Suppressor macrophage (primary cell): ENCODE results near the gene S1PR1.
"Not testable (repeated sequence)": the region's sequence is repeated elsewhere in the genome, so short reads cannot be mapped to it uniquely, and the experiment has no call there.

Experiments
- DNase-seq, 4 experiments: peaks; one replicate each; pipeline ENCODE4 v3.0.0-alpha.2; 2020 to 2022

Gene S1PR1

DNA sequence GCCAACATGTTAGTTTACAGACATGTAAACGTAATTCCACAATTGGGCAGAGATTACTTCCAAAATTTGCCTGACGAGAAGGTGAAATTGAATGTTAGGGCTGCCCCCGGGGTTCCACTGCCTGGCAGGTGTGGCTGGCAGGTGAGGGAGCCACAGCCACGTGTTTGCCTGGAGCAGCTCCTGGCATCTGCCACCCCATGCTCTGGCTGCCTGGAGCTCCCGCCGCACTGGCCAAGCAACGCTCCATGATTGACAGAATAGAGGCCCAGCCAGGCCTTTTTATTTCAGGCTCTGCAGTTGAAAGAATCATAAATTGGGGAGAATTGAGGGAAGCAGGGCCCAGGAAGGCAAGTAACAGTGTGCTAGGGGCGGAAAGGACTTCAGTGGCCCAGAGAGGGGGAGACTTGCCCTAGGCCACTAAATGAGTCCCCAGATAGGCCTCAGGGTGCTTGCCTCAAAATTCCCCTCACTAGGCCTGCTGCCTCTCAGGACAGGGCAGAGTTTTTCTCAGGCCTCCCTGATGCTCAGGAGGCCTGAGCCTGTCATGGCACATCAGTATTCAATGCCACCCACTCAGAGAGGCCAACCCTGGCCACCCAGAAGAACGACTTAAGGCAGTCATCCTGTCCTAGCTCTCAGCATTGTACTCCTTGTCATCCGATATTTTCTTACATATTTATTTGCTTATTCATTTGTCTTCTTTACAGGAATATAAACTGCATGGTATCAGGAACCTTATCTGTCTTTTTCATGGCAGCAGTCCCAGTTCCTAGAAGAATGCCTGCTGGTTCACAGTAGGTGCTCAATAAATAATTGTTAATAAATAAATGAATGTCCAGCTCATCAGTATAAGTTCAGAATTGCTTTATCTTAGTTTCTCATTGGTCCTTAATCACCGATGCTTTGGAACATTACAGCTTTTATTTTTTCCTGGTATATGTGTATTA, 16.6 kb upstream of the S1PR1 start:
- DNase-seq: no peak

DNA sequence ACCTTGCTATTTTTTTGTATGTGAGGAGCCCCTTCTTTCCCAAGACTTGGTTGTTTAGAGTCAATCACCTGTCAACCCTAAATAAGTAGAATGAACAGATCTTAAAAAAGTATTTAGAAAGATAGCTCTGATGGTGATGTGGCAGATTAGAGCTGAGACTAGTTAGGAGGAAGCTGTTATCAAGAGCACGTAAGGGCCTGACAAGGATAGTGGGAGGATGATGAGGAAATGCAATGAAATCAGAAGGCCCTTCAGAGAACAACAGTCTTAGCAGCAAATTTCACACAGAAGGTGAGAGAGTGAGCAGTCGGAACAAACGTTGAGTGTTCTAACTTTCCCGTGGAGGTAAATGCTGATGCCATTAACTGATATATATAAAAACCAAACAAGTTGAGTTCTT, 15.9 kb upstream of the S1PR1 start:
- DNase-seq: peak; percentile 54 to 71 (median 58)

DNA sequence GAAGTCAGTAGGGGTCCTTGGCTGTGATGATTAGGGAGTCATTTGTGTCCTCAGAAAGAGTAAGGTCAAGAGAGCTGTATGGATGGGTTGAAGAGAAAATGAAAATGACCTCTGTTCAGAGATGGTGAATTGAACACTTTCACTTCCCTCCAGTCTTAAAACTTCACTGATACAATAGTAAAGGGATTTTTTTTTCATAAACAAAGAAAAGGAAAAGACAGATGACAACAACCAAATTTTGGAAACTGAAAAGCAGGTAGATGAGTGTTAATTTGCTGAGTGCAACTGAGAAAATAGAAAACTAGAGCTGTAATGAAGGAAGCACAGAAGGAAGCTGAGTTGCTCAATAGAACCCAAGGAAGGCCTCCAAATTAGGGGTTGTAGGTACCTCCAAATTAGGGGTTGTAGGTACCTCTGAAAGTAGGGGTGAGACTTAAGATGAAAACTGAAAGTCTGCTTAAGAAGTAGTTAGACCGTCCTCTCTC, 14.8 kb upstream of the S1PR1 start:
- DNase-seq: peak in 1 of 4 experiments; percentile 21

DNA sequence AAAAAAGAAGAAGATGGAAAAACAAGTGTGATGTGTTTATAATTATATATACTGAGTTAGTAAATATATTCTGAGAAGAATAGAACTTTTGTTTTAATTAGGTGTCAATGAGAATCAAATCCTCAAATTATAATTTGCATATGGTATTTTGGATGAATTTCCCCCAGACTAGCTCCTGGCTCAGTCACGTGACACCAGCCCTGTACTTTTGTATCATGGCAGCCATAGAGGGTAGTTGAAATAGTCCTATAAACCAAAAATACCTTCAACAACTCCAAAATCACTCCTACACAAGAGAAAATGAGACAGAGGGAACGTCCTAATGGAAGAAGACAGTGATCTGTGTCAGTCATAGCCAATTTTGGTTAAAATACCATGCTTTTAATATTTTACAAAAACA, 9.0 kb upstream of the S1PR1 start:
- no peak for DNase-seq

DNA sequence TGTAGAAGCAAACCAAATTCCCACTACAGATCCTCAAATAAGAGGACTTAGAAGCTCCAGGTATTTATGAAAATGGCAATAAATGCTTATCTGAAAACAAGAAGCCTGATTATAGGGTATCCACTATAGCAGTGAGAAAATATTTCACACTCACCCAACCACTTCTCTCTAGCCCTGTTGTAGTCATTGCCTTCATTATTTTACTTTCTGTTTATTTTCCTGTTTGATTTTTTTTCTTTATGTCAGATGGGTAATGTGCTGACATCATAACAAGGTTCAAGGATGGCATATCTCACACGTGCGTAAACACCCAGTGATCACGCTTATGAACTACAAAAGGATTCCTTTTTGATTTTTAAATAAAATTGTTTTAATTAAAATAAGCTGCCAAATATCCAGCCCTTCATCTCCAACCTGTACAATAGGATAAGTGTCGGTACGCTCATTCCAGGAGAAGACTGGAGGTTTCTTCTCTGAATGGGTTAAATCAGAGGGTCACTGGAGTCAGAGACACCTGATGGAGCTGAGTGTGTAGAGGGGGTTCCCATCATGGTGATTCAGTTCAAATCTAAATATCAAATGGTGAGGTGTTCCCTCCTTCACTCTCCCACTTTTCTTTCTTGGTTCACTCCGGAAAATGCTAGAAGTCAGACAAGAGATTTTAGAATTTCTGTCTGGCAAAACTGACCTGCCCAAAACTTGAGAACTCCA, 8.2 kb upstream of the S1PR1 start:
- DNase-seq: no peak

DNA sequence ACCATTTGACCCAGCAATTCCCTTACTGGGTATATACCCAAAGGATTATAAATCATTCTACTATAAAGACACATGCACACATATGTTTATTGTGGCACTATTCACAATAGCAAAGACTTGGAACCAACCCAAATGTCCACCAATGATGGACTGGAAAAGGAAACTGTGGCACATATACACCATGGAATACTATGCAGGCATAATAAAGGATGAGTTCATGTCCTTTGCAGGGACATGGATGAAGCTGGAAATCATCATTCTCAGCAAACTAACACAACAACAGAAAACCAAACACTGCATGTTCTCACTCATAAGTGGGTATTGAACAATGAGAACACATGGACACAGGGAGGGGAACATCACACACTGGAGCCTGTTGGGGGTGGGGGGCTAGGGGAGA, 4.6 kb upstream of the S1PR1 start:
- DNase-seq: not testable (repeated sequence)

DNA sequence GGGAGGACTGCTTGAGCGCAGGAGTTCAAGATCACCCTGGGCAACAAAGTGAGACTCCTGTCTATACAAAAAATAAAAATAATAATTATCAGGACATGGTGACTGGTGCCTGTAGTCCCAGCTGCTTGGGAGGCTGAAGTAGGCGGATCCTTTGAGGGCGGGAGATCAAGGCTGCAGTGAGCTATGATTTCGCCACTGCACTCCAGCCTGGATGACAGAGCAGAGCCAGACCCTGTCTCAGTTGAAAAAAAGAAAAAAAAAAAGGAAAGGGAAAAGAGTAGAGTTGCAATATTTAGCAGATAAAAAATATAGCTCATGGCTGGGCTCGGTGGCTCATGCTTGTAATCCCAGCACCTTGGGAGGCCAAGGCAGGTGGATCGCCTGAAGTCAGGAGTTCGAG, 3.3 kb upstream of the S1PR1 start:
- DNase-seq: peak in 1 of 4 experiments; percentile 8

DNA sequence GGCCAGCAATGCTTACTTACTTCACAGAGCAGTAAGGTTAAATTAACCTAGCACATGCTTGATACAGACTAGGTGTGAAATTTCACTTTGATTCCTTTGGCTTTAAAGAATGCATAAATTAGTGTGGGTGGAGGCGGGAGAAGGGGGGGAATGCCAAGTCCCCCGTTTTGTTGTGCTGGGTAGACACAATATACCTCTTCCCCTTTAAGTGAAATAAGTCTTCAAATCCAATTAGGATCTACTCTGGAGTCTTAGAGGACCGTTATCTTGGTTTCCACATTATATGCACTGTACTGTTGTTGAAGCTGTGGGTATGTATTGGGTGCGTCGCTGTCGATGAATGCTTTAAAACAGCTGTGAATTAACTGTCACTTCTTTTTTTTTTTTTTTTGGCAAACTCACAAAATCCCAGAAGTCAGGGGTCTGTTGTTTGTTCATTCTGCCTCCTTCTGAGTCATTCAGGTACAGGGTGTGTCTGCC, 1.6 kb upstream of the S1PR1 start:
- DNase-seq: no peak

DNA sequence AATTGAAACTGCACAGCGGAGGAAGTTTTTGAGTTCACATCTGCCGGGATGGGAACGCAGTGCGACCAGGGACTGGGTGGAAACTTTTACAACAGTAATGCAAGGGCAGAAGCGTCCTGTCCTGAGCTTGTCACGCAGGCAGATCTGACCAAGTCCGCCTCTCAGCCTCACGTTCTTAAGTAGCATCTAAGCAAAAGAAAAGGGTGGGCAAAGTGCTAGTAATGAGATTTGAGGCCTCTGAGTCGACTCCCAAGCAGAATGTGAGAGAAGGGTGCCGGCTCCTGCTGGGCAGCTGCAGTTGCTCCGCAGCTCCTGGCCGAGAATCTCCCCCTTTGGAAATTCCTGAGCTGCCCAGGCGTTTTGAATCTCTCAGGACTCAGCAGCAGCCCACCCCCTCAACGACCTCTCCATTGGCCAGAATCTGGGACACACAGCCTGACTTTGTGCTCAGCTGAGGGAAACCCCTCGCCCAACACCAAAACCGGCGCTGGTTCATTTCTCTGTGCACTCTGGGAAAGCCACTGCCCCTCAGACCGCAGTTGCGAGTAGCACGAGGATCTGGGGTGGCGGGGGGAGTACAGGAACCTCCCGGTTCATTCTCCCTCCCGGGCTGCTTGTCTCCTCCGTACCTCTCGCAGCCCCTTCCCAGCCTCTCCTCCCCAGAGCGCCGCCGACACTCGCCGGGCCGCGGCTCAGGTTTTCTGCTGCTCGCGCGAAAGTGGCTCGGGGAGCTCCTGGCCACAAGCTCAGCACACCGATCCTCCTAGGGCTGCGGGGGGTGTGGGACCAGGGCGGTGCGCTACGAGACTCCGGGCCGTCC, 913 bp upstream of the S1PR1 start:
- DNase-seq: peak; percentile 13 to 53 (median 34)

DNA sequence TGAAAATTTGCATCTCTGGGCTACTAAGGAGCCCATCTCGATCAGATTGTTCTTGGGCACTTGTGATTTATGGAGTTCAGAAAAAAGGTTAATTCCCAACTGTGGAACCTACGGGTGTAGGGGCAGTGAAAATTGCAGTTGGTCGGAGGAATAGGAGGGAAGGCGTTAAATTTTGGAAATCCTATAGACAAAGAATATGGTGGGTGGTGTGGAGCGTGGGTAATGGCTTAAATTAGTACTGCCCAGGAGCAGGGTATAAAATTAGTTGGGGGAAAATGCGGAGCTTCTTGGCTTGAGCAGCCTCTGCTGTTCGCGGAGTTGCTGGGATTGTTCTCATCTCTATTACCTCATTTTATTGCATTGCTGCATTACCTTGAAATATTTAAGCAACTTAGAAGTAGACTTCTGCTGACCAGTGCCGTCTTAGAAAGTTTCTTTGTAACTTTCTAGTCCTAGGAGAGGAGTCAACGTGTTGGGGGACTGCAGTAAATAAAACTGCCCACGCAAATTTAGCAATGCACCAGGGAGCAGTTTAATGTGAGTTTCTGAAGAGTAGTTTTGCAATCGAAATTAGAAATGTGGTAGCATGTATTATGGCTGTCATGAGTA, 514 bp downstream of the S1PR1 start:
- DNase-seq: peak; percentile 29 to 77 (median 56)

DNA sequence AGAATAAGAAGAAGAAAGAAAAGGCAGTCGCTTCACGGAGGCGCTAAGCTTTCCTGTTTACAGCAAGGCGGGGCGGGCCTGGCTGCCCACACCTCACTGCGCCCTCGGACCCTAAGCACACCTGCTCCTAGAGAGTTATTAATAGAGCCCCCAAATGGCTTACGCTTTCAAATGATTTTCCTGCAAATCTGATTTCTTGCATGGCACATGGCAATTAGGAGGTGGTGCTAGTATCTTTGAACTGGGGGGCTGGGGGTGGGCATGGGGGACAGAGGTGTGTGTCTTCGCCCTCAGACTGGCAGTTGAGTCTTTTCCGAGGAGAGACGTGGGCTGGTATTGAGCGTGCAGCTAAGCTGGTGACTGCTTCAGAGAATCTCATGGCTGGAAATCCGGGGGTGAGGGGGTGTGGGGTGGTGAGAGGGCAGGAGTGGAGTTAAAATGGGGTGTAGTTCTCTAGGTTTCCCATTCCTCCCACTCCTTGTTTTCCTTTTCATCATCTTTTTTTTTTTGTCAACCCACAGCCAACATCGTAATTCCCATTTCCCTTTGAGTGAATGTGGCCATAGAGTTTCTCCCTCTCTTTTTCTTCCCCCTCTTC, 1.3 kb downstream of the S1PR1 start:
- peak; percentile 54 to 62 (median 57) for DNase-seq

DNA sequence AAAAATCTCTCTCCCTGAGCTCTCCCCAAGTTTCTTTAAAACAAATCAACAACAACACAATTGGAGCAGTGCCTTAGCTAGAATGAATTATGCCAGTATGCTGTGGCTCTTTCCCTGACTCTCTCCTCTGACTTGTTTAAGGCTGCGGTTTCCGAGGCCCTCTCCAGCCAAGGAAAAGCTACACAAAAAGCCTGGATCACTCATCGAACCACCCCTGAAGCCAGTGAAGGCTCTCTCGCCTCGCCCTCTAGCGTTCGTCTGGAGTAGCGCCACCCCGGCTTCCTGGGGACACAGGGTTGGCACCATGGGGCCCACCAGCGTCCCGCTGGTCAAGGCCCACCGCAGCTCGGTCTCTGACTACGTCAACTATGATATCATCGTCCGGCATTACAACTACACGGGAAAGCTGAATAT, 1.9 kb downstream of the S1PR1 start:
- peak; percentile 84 to 91 (median 90) for DNase-seq

DNA sequence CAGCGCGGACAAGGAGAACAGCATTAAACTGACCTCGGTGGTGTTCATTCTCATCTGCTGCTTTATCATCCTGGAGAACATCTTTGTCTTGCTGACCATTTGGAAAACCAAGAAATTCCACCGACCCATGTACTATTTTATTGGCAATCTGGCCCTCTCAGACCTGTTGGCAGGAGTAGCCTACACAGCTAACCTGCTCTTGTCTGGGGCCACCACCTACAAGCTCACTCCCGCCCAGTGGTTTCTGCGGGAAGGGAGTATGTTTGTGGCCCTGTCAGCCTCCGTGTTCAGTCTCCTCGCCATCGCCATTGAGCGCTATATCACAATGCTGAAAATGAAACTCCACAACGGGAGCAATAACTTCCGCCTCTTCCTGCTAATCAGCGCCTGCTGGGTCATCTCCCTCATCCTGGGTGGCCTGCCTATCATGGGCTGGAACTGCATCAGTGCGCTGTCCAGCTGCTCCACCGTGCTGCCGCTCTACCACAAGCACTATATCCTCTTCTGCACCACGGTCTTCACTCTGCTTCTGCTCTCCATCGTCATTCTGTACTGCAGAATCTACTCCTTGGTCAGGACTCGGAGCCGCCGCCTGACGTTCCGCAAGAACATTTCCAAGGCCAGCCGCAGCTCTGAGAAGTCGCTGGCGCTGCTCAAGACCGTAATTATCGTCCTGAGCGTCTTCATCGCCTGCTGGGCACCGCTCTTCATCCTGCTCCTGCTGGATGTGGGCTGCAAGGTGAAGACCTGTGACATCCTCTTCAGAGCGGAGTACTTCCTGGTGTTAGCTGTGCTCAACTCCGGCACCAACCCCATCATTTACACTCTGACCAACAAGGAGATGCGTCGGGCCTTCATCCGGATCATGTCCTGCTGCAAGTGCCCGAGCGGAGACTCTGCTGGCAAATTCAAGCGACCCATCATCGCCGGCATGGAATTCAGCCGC, 2.5 kb downstream of the S1PR1 start:
- DNase-seq: no peak

DNA sequence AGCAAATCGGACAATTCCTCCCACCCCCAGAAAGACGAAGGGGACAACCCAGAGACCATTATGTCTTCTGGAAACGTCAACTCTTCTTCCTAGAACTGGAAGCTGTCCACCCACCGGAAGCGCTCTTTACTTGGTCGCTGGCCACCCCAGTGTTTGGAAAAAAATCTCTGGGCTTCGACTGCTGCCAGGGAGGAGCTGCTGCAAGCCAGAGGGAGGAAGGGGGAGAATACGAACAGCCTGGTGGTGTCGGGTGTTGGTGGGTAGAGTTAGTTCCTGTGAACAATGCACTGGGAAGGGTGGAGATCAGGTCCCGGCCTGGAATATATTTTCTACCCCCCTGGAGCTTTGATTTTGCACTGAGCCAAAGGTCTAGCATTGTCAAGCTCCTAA, 3.2 kb downstream of the S1PR1 start:
- DNase-seq: no peak

DNA sequence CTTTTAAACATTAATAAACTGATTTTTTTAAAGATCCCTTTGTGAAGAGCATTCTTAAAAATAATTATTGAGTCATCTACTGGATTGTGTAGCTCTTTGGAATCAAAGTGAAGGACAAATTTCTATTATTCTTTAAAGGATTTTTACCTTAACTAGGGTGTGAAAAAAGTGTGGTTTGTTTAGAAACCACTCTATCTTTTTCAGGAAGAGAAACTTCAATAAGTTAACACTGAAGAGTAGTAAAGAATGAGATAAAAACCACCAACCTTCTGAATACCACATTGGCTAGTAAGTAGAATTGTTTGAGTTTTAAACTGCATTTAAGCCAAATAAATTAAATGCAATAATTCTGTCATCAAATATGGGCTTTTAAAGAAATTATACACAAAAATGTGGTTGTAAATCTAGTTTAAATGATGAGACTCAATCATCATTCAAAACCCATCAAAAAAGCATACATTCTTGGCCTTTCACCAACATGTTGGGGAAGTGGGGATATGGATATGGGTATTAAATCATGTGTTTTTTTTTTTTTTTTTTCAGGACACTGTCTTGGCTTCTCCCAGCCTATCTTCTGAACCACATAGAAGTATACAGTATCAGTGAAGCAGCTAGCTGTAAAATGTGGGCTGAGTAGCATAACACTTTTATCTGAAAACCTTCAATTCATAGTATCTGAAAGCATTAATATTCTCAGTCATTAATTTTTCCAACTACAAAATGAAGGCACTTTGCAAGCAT, 4.8 kb downstream of the S1PR1 start:
- no peak for DNase-seq

DNA sequence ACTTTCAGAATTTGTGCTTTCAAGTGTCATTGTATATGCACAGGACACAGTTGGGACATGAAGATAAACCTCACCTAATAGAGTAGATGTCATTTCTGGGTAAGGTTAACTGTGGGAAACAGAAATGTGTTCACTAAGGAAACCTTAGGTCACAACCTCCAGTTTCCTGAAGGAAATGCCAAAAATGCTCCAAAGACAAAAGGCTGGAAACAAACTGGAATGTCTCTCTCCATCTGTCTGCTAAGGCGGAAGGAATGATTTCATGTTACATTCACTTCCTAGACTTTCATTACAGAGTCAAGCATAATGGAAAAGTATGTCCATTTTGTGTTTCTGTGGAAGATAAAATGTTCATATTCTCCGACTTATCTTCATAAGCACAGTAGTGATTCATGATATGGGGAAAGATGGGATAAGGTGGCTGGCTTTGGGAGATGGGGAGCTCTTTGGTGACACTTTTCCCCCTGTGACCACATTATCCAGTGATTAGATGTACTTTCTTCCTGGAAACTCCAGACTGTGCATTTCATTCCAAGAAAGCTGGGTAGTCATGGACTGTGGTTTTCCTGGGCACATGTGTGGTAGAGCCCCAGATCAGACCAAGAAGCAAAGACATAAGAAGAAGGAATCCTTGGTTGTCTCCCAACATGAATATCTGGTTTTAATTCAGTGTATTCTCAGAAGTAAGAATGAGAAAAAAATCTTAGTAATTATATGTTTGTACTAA, 5.7 kb downstream of the S1PR1 start:
- no peak for DNase-seq

DNA sequence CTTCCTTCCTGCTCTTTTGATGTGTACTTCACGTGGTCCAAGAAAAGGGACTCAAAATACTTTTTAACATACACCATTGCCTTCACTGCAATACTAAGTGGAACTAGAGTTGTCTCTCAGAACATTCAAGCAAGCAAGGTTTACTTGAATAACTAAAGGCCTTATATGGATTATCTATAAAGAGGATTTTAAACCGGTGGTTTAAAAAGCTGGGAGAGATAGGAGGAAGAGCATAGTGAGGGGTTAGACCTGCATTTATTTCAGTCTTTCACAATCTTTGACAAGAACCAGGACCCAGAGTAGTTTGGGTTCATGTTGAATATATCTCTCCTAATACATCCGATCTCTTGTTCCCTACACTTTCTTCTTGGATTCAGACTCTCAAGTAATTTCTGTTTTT, 6.9 kb downstream of the S1PR1 start:
- DNase-seq: no peak

DNA sequence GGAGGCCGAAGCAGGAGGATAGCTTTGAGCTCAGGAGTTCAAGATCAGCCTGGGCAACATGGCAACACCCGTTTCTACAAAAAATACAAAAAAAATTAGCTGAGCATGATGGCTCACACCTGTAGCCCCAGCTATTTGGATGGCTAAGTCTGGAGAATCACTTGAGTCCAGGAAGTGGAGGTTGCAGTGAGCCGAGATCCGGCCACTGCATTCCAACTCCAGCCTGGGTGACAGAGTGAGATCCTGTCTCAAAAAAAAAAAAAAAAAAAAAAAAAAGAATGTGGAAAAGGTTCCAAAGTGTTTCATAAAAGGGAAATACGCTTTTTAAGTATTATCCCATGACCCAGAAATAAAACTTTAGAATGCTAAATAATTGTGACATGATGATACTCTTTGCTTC, 8.0 kb downstream of the S1PR1 start:
- no peak for DNase-seq
